ENCODE data around the gene TRIM71.

DNA sequence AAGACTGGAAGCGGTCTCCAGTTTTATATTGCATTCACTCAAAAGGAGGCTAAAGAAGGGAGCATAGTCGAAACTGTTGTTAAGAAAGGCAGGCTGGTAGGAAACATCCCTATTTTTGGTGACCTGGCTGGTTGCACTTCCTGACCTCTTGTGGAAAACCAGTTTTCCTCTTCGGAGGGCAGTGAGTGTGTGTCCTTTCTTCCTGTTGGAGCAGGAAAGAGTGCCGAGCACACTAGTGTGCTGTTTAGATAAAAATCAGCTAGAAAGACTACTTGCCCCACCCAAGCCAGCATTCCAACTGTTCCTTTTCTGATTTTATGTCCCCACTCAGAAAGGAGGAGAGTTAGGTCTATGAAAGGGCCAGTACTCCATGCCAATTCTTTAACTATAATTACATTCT, 68.5 kb downstream of the TRIM71 start:
- TF ChIP-seq, protein P1, sequence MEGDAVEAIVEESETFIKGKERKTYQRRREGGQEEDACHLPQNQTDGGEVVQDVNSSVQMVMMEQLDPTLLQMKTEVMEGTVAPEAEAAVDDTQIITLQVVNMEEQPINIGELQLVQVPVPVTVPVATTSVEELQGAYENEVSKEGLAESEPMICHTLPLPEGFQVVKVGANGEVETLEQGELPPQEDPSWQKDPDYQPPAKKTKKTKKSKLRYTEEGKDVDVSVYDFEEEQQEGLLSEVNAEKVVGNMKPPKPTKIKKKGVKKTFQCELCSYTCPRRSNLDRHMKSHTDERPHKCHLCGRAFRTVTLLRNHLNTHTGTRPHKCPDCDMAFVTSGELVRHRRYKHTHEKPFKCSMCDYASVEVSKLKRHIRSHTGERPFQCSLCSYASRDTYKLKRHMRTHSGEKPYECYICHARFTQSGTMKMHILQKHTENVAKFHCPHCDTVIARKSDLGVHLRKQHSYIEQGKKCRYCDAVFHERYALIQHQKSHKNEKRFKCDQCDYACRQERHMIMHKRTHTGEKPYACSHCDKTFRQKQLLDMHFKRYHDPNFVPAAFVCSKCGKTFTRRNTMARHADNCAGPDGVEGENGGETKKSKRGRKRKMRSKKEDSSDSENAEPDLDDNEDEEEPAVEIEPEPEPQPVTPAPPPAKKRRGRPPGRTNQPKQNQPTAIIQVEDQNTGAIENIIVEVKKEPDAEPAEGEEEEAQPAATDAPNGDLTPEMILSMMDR (conservative IDR thresholded peaks at IDR 0.05 in 1 of 2, IDR thresholded peaks at IDR 0.05 in 1 of 2; ENCODE audit: extremely low read depth in 1 of 2, insufficient read depth in 1 of 2, low read depth in 1 of 2, low read length in 2 of 2) = no peak
- no peak for TF ChIP-seq EZH2 (IDR thresholded peaks at IDR 0.05; ENCODE audit: borderline replicate concordance, low read length)
